NCI-H82 (cell line): ENCODE results near the gene CLDN17.
A peak's percentile ranks its signal among the peaks of the same experiment; 100 is the strongest.

Experiments used
- DNase-seq: peaks from one replicate; lab custom pipeline; 2025; lab: John Stamatoyannopoulos, UW

CLDN17 gene, protein sequence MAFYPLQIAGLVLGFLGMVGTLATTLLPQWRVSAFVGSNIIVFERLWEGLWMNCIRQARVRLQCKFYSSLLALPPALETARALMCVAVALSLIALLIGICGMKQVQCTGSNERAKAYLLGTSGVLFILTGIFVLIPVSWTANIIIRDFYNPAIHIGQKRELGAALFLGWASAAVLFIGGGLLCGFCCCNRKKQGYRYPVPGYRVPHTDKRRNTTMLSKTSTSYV

DNA sequence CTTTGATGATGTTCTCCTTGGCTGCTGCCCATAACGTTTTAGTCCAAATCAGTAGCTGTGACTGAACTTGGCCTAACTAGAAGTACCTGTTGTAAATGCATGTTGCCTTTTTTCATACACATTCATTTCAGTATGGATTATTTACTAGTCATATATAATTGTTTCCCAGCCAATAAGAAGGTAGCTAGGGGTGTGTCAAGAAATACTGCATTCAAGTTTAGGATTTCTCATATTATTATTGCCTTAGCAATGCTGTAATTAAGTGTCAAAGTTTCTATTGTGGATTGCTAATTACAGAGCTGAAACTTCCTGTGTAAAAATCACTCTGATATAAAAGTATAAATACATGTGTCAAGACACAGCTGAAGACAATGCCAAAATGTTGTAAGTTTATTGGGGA, at the start of gene CLDN17:
TSS of gene CLDN17 (minus strand) at position 101 of the 400 bp plus-strand sequence. CDS start 188 bp downstream, outside the sequence.
- no peak for DNase-seq

DNA sequence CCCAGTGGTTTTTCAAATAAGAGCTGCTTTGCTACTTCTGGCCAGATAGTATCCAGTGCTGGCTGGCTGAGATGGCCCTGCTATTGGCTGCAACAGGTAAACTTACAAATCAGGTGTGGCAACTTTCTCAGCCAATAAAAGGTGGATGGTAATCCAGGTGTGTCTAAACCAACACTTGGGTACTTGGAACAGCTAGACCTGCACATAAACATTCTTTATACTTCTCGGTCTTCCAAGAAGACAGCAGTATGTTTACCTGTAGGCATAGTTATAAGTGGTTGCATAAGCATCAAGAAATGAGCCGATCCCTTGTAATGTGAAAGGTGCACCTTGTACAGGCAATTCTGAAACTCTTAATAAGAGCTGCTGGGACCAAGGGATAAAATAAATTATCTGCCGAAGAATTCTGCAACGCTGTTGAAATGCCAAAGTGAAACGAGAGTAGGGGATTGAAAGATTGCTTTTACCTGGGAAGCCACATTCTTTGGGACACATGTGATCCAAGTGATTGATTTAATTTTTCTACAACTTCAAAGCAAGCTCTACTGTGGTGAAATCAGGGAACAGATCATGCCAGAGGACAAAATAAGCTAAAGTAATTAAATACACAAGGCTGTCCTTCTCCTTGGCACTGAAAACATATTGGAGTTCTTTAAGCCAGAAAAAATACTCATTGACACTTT, 49.6 kb upstream of the CLDN17 start, which contains the start of gene CLDN8:
TSS of gene CLDN8 (minus strand) at position 57 of the 683 bp plus-strand sequence. CDS start 172 bp downstream, outside the sequence.
- no peak for DNase-seq

DNA sequence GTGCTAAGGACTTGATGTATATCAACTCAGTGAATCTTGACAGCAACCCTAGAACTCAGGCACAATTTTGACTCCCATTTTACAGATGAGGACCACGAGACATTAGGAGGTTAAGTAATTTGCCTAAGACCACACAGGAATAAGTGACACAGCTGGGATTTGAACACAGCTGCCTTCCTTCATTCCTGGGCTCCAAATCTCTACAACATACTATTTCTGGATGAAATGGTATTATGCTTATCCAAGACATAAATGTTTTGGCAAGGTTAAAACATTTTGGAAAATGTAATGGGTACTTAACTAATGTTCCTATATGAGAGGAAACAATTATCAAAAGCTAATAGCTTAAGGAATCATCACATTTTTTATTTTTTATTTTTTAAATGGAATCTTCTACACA, 44.5 kb upstream of the CLDN17 start:
- DNase-seq, result no peak

DNA sequence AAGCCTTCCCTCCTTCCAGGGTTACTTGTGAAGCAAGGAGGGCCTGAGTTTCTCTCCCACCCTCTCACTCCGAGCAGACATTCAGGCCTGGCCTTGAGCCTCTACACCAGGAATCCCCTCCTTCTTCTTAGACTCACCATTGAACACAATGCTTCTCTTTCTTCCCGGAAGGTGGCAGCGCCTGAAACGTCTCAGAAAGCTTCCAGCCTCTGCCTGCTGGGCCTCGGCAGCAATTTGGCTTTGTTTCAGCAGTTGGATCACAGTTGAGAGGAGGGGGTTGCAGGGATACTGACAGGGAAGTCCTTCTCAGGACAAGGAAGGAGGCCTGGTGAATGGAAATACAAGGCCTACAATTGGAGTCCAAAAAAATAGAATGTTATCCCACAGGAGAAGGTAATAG, 43.0 kb upstream of the CLDN17 start:
- DNase-seq, result peak; percentile 21

DNA sequence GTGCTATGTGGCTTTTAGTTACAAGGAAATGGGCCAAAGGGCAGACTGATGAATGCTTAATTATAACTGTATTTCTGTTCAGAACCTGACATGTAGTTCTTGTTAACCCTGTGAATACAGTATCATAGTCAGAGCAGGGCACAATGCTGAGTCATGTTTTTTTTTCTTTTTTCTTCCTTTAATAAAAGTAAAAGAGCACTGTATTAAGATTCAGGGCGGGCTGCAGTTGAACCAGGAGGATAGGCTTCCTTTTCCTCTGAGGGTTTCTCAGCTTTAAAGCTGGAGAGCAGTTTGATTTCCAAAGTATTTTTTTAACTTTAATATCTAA, 40.6 kb upstream of the CLDN17 start:
- DNase-seq, result no peak

DNA sequence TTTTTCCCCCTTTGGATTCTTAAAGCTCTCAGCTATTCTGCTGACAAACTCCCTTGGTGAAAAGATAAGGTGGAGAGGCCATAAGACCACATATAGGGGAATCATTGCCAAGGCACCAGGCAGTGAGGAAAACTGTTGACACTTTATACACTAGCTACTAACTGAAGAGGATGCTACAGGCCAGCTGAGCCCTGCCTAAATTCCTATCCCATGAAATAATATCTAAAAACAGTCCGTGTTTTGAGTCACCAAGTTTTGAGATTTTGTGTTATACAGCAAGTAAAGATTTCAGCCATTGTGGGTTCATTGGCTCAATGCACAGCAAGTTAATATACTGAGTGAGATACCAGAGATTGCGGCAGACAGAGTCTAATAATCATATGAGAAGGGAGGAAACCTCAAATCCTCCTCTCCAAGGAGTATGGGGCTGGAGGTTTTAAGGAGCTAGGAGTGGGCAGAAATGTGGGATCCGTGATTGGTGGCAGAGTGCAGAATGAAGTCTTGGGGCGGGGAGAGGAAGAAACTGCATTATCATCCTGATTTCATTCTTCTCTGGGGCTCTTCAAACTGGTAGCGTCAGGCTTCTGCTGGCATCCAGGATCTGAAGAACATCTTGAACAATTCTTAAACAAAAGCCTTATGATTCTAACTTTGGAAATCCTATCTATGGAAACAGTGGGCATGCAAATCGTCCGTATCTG, 40.1 kb upstream of the CLDN17 start:
- DNase-seq, result no peak

DNA sequence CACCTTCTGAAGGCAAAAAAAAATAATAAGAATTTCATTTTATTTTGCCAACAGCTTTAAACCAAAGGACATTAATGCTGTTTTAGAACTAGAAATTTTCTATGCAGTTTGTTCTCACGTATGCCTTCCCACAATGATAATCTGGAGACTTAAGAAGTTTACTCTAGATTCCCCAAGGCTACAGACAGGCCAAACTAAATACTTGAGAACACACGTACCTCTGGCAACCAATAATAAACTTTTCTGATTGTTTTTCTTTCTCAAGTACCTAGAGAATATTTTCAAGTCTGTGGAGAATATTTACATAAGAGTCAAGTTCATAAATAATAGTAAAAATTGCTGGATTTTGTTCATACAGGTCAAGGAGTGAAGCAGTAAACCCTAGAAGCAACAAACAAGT, 33.4 kb upstream of the CLDN17 start:
- DNase-seq, result no peak

DNA sequence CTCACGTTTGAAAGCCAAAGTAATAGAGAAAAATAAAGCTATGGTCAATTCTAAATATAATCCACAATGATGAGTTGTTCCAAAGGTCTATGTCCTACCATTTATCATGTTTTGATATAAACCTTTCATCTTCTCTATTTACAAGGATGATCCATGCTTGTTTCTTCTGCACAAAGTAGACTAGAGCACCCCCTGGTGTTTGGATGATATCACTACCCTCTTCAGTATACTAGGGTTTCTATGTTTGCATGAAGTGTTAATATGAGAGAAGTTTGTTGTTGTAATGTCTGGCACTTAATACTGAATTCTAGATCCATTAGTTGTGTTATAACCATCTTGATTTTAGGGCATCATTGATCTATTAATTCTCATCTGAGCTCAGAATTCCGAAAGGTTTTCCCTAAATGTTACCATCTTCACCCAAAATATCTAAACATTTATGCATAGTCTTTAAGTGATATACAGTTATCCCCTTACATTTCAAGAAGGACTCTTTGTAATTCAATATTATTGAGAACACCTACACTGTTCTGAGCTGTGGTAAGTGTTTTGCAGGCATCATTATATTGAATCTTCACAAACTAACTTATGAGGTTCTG, 28.2 kb upstream of the CLDN17 start:
- peak; percentile 85 for DNase-seq

DNA sequence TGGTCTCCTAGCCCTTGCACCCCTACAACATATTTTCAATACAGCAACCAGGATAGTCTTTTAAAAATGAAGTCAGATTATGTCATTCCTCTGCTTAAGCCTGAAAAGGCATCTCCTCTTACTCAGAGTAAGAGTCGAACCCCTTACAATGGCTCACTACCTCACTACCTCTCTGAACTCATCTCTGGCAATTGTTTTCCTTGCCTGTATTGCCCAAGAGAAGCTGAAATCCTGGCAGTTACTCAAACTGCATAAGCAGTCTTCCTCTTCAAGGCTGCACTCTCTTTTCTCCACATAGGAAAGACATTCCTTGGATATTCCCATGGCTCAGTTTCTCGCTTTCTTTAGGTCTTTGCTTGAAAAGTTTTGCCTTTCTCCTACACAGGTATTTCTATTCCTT, 26.6 kb upstream of the CLDN17 start:
- no peak for DNase-seq

DNA sequence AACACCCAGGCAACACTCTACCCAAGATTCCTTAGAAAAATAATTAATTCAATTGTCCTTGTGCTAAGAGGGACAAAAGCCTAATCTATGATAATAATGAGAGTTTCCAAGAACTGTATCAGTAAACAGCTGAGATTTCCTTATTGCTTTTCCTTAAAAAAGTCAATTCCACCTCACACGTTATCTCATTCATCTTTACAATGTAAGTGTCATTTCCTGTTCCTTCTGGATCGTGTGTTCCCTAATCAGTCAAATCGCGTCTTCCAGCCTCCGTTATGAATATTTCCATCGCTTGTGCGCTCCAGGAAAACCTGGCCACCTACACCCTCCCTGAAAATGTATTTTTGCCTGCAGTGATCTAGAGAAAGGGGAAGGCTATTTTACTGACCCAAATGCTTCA, 23.9 kb upstream of the CLDN17 start:
- DNase-seq, result no peak

DNA sequence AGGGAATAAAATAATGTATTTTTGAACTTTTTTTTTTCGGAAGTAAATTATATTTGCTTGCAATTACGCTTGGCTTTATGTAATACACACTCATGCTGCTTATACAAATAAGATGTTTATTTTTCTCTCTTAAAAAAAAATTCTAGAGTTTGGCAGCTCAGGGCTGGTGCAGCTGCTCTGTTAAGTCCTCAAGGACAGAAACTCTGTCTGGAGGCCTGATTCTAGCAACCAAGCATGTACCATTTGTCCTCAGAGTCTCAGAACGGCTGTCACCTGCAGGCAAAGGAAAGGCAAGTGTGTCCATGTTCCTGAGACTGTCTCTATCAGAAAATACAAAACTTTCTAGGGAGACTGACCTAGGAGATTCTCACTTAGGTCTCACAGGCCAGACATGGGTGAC, 23.2 kb upstream of the CLDN17 start:
- no peak for DNase-seq

DNA sequence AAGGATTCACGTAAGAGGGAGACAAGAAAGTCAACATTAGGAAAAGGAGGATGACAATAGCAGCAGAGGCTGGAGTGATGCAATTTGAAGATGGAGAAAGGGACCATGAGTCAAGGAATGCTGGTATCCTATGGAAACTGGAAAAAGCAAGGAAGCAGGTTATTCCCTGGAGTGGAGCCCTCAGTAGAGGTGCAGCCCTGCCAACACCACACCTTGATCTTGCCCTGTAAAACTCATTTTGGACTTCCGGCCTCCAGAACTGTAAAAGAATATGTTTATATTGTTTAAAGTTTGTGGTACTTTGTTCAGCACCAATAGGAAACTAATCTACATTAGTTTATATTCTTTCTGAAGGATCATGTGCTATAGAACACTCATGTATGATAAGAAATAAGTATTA, 19.6 kb upstream of the CLDN17 start:
- no peak for DNase-seq

DNA sequence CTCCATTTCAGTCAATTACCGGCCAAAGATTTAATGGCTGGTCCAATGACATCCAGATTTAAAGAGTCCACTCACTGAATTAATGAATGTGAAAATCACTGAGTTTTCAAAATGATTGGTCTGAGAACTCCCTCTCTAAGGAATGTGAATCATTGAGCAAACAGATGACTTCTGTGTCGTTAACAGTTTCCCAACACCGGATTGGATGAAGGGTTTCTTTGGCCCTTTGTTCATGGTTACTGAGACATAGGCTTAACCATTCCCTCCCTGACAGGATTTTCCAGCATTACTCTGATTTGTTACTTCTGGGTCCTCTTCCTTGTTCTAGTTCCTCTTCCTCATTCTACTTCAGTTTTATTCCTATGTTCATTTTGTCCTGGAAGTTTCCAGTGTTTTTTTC, 1.5 kb upstream of the CLDN17 start:
- DNase-seq, result no peak

DNA sequence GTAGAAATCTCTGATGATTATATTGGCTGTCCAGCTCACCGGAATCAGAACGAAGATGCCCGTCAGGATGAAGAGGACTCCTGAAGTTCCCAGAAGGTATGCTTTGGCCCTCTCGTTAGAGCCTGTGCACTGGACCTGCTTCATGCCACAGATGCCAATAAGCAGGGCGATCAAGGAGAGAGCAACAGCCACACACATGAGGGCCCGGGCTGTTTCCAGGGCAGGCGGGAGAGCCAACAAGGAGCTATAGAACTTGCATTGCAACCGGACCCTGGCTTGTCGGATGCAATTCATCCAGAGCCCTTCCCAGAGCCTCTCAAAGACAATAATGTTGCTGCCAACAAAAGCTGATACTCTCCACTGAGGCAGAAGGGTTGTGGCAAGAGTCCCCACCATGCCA, 434 bp downstream of the CLDN17 start:
- no peak for DNase-seq

DNA sequence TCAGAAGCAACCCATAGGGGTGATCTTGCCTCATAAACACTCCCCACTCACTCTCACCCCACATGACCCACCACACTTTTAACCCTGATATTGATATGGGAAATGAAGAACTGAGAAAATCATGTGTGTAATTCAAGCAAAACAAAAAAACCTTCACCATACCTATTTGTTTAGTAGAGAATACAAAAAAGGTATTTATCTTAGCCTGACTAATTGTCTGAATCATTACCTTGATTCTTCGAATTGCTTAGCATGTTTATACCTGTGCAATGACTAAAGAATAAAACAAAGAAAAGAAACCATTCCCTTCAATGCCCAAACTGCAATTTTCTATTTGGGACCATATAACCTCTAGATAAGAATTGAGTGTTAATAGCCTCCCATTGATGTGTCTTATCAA, 1.8 kb downstream of the CLDN17 start:
- no peak for DNase-seq

DNA sequence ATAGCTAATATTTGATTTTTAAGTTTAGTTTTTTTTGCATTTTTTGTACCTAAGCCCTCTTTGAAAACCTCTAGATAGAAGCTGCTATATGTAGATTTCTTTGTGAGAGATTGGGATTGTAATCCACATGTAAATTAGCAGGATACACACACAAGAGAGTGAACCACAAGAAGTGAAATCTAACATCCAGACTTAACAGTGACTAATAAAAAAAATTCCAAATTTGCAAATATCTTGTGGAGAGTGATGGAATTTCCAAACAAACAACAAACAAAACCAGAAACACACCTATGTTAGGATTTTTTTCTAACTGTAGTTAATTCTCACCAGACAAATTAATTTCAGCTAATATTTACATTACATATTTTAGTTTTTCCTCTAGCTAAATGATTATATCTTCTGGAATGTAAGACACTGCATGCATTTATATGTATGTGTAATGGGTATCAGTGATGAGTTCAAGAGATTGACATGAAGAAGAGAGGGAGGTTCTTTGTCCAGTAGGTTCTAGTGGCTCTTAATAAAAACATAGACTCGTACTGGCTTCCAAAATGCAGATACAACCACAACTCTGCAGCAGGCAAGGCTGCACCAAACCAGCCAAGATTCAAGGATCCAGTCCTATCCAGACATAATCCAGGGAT, 12.8 kb downstream of the CLDN17 start:
- no peak for DNase-seq

DNA sequence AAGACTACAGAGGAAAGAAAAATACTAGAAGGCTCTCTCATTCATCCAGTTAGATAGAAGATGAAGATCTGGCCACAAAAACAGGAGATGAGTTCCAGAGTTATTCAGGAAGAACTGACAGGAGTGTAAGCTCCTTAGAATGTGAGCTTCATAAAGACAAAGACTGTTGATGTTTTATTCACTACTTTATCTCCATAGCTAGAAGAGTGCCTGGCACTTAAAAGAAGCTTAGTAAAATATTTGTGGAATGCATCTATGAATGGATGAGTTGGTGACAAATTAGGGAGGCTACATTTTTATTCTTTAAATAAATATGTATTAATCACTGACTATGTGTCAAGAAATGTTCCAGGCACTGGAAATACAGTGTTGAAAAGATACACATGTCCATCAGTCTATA, 13.8 kb downstream of the CLDN17 start:
- DNase-seq, result no peak

DNA sequence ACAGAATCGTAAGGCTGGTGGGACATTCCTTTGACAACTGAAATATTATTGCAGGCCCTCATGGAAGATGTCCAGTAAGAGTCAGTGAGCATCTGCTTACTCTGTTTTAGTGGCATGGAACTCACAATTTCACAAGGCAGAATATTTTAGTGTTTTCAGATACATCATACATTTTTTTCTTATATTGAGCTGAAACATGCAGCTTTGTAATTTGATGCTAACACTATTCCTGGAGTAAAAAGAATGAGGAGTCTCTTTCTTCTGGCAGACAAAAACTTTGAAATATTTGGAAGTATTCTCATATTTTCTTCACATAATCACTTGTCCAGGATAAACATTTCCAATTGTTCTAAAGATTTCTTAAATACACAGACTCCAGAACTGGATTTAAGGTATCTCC, 17.7 kb downstream of the CLDN17 start:
- no peak for DNase-seq

DNA sequence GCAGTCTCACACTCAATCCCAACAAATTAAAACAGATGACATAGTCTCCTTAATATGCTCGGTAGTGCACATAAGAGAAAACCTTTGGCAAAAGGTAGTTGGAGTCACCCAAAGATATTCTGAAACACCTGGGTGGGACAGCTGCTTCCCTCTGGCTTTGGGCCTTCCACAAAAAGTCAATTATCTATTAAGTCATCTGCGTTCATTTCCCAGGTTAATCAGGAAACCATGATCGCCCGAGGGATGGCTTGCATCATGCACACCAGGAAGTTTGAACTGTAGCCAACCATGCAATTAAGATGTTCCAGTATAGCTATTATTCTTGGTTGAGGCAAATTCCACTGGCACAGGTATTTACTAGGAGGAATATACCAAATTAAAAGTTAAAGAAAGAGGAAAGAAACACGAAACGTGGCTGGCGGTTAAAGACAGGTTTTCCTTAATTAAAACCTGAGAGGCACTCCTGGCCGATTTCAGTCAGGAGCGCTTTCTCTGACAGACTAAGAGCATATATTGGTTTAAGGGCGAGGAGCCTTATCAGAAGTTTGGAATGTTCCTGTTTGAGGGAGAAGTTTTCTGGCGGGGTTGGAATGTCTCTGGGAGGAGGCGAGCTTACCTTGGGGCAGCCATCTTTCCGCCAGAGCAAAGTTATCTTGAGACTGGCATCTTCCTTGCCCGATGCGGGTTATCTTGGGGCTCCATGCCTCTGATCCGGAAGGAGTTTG, 19.9 kb downstream of the CLDN17 start:
- no peak for DNase-seq

DNA sequence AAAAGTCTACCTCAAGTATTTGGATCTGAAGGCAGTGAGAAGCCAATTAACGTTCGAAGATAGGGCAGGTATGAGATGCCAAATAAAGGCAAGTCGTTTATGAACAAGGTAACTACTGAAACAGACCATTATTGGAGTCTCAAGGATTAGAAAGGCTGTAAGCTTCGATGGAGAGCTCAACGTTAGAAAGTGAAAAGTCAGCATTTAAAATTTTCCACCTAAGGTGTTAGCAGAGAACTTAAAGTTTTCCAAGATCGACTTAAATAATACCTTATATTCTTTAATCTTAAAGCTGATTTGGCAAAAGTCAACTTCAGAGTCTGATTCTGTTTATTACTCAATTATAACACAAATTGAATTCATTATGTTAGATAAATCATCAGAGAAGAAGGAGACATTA, 28.1 kb downstream of the CLDN17 start:
- DNase-seq, result no peak

DNA sequence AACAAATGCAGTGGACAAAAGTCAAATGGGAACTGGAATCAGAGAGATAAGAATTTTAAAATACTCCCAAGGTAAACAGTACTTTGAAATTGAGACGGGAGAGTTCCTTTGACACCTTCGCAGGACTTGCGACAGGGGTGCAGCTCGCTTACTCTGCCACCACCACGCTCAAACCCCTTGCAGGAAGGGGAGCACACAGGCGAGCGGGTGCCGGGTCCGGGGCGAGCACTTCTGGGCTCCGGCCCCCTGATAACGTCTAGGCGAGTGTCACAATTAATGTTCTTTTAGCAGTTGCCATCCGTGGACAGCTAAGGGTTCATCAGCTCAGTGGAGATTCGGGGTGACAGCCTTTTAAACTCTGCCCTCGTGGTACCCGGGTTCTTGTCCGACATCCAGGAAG, 37.4 kb downstream of the CLDN17 start:
- no peak for DNase-seq

DNA sequence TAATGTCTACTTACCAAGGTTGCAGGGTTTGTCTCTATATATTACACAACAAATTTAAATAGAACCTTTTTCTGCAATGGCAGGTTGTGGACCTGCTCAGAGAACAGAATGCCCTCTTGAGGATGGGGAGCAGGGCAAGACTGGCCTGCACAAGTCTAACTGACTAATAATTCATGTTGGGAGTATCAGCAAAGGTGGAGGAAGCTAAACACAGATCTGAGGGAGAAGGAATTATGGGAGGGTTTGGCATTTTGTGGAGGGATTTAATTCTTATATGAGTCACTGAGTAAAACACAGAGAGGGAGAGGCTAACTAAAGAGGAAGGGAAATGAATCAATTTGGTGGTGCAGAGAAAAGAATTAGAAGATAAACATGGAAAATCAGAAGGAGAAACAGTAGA, 40.0 kb downstream of the CLDN17 start:
- DNase-seq, result no peak
